ENCODE measurements around the gene USP9Y.

USP9Y gene

DNA sequence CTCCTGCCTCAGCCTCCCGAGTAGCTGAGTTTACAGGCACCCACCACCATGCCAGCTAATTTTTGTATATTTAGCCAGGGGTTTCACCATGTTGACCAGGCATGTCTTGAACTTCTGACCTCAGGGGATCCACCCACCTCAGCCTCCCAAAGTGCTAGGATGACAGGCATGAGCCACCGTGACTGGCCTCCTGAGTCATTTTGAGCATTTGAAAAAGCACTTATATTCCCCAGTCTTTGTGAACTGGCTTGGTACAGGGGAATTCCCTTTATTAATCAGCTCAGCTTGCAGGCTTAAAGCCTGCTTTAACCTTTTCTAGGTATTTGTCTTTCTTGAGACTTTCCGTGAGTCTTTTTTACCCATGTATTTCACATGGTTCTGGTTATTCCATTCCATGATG is 32.6 kb downstream of the USP9Y start:
- TF ChIP-seq, protein P1, sequence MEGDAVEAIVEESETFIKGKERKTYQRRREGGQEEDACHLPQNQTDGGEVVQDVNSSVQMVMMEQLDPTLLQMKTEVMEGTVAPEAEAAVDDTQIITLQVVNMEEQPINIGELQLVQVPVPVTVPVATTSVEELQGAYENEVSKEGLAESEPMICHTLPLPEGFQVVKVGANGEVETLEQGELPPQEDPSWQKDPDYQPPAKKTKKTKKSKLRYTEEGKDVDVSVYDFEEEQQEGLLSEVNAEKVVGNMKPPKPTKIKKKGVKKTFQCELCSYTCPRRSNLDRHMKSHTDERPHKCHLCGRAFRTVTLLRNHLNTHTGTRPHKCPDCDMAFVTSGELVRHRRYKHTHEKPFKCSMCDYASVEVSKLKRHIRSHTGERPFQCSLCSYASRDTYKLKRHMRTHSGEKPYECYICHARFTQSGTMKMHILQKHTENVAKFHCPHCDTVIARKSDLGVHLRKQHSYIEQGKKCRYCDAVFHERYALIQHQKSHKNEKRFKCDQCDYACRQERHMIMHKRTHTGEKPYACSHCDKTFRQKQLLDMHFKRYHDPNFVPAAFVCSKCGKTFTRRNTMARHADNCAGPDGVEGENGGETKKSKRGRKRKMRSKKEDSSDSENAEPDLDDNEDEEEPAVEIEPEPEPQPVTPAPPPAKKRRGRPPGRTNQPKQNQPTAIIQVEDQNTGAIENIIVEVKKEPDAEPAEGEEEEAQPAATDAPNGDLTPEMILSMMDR (IDR thresholded peaks at IDR 0.05; ENCODE audit: extremely low read depth, missing control alignments): no peak
- DNase-seq (ENCODE audit: low spot score): peak; percentile 12

DNA sequence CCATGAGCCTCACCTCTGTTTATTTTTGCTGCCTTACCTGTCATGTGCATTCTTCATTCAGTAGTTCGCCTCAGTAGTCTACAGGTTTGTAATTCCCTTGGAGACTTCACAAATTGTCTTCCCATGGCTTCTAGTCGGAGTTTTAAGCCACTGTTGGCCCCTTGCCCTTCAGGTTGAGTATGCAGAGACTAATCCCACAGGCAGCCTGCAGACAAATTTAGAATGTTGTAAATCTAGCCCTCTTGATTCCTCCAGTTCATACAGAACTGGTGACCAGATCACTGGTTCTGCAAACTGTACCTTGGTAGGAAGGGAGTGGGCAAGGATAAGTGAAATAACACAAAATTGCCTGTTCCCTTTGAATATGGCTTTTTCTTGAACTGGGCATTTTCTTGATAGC is 33.0 kb downstream of the USP9Y start:
- DNase-seq (ENCODE audit: low spot score): no peak
- TF ChIP-seq, protein P1 (IDR thresholded peaks at IDR 0.05; ENCODE audit: extremely low read depth, missing control alignments): no peak

DNA sequence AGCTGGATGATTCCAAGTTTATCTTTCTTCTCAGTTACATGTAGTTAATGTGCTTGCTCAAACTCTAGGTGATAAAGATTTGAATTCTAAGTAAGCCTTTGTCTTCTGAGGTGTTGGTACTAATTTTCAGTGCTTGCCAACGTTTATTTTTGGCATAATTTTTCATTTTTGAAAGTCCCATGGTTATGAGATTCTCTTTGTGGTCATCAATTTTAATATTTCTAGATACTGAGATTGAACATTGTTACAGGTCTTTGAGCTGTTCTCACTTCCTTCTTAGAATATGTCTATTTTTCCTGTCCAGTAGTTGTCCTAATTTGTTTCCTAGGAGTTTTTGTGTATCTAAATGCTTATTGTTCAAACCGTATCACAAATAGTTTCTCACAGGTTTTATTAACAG is 40.4 kb downstream of the USP9Y start:
- TF ChIP-seq, protein P1 (IDR thresholded peaks at IDR 0.05; ENCODE audit: extremely low read depth, missing control alignments): no peak
- no peak for DNase-seq (ENCODE audit: low spot score)

DNA sequence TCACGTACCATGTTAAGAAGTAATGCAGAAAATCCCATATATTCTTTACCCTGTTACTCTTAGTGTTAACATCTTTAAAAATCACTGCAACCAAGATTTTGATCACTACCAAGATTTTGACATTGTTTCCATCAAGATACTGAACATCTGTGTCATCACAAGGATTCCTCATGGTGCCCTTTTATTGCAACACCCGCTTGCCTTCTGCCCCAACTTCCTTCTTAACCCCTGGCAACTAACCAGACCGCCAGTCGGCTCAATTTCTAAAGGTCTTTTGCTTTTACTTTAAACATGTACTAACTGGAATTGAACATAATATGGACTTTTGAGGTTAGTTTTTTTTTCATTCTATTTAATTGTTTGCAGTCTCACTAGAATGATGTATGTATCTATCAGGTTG is 41.7 kb downstream of the USP9Y start:
- no peak for DNase-seq (ENCODE audit: low spot score)
- TF ChIP-seq, protein P1 (IDR thresholded peaks at IDR 0.05; ENCODE audit: extremely low read depth, missing control alignments): no peak

DNA sequence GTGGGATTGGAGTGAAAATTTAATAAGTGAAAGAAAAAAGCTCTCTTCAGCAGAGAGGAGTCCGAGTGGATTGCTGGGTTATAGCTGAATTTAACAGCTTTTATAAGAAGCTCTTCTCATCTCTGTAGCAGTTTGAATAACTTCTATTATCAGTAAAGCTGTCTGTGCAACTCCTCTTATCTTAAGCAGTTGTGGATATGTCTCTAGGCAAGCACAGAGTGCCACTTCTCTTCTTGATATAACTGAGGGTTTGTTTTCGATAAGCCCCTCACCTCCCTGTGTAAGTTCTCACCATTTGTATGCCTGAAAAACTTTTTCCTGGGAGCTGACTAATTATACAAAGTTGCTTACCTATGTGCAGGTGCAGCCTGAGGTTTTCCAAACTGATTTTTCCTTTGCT is 43.1 kb downstream of the USP9Y start:
- TF ChIP-seq, protein P1 (IDR thresholded peaks at IDR 0.05; ENCODE audit: extremely low read depth, missing control alignments): no peak
- no peak for DNase-seq (ENCODE audit: low spot score)

DNA sequence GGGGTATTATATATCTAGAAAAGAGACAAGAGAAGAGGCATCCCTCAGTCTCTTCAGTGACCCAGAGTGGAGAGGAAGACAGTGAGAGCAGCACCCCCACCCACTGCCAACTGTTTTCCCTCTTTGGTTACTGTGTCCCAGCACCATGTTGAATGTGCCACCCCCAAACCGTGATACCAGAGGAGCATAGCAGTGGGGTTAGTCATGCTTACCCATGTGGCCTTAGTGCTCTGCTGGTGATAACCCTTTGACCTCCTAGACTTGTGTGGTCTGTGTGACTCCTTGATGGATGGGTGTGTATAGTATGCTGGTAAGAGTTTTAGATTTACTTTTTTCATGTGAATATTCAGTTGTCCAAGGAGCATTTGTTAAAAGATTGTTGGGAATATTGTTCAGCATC is 48.3 kb downstream of the USP9Y start:
- no peak for DNase-seq (ENCODE audit: low spot score)
- TF ChIP-seq, protein P1 (IDR thresholded peaks at IDR 0.05; ENCODE audit: extremely low read depth, missing control alignments): no peak

DNA sequence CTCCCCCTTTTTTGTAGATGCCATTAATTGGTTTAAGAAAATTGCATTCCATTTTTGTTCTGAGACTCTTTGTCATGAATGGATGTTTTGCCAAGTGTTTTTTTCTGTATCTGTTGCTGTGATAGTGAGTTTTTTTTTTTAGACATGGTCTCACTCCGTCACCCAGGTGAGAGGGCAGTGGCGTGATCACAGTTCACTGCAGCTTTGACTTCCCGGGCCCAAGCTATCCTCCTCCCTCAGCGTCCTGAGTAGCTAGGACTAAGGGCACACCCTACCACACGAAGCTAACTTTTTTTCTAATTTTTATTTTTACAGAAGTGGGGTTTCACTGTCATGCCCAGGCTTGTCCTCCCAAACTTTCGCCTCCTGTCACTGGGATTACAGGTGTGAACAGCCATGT is 51.8 kb downstream of the USP9Y start:
- DNase-seq (ENCODE audit: low spot score): no peak
- TF ChIP-seq, protein P1 (IDR thresholded peaks at IDR 0.05; ENCODE audit: extremely low read depth, missing control alignments): no peak
